Right lobe of liver (tissue), 6 donors: ENCODE data around the gene SEC14L5. TPM values are rescaled to one million over a fixed set of nuclear protein-coding genes. Genes with fewer than 3 reads are reported as not detected.
A peak's percentile ranks its signal among the peaks of the same experiment; 100 is the strongest.

Experiments
- ATAC-seq, 4 donors: fragments of 200-7000 bp; cut with Tn5 transposase; one replicate each; pipeline ENCODE4 v1.9.1; 2020; ENCODE audit warnings: mild to moderate bottlenecking in 4 of 4, moderate library complexity in 4 of 4
- DNase-seq, 3 donors: peaks; one replicate each; pipeline ENCODE4 v3.0.0-alpha.2; 2020
- H3K27ac ChIP-seq, 3 donors: fragments of 200-600 bp; one replicate each; pipeline ENCODE4 v1.8.0; 2022
- H3K27me3 ChIP-seq, 2 donors: fragments of 200-600 bp; one replicate each; pipeline ENCODE4 v1.8.0; 2022
- H3K36me3 ChIP-seq, 4 donors: fragments of 200-600 bp; sonication (generic) in 1 of 4; one replicate each; pipeline versions ENCODE4 v1.5.1 to v1.8.0; 2017 to 2022; ENCODE audit warnings: control low read depth in 1 of 4
- H3K4me1 ChIP-seq, 4 donors: fragments of 200-600 bp; sonication (generic) in 1 of 4; one replicate each; pipeline versions ENCODE4 v1.5.1 to v1.8.0; 2017 to 2022; ENCODE audit warnings: control low read depth in 1 of 4
- H3K4me3 ChIP-seq, 3 donors: fragments of 200-600 bp; one replicate each; pipeline ENCODE4 v1.8.0; 2022
- H3K9me3 ChIP-seq, 4 donors: fragments of 200-600 bp; sonication (generic) in 1 of 4; one replicate each; pipeline versions ENCODE4 v1.5.1 to v1.8.0; 2017 to 2022; ENCODE audit warnings: control low read depth in 1 of 4
- POLR2A ChIP-seq: fragments of 450-650 bp; IDR thresholded peaks from one replicate; pipeline ENCODE4 v1.6.1; 2017; ENCODE audit warnings: antibody characterized with exemption, mild to moderate bottlenecking
- WGBS: methylation state at CpG from one replicate; pipeline ENCODE4 v1.1.6; 2018; ENCODE audit warnings: low coverage, low lambda C conversion rate; ENCODE audit not compliant: insufficient coverage; ENCODE audit errors: missing lambda C conversion rate; 5-methylcytosine and 5-hydroxymethylcytosine counted together
- intact Hi-C, 2 donors: fragments of 100-400 bp; cut with DNase I; formaldehyde crosslinking; loops; one replicate each; pipeline versions ENCODE4 v1.11.2 to v1.14.1; 2022
- total RNA-seq, 6 experiments: library from RNA; depleted of rRNA in 2 of 6; stranded (reverse); fragments of >200 nt in 2 of 6; fragmentation: NEBNext Ultra II Directional in 3 of 6; extraction: Animal tissue kit (Norgen Biotek cat#: 25700) in 3 of 6; gene quantifications; one replicate each; pipeline versions ENCODE4 v1.1.0 to v1.2.4, GENCODE V29; 2016 to 2023
- TF ChIP-seq, protein P1 (sequence below), 4 donors: fragments of 200-600 bp in 3 of 4; fragments of 450-650 bp in 1 of 4; IDR thresholded peaks; one replicate each; pipeline versions ENCODE4 v1.5.1 to v1.8.0; 2016 to 2022; ENCODE audit warnings: antibody characterized with exemption in 4 of 4, mild to moderate bottlenecking in 2 of 4
- donor health status: DM: no; HTN: yes; CAD: no.
- donor health status: DM: no; HTN: no; CAD: no.
- donor health status: DM: no; HTN: no; CAD: no.
- donor health status: DM: no; HTN: yes; CAD: no.
- donor health status: DM: no; HTN: yes; CAD: no.

The SEC14L5 gene
- total RNA-seq, 6 experiments from 2014 or later, result 0.09 to 1.1 (median 0.60) TPM; not detected in 1

DNA sequence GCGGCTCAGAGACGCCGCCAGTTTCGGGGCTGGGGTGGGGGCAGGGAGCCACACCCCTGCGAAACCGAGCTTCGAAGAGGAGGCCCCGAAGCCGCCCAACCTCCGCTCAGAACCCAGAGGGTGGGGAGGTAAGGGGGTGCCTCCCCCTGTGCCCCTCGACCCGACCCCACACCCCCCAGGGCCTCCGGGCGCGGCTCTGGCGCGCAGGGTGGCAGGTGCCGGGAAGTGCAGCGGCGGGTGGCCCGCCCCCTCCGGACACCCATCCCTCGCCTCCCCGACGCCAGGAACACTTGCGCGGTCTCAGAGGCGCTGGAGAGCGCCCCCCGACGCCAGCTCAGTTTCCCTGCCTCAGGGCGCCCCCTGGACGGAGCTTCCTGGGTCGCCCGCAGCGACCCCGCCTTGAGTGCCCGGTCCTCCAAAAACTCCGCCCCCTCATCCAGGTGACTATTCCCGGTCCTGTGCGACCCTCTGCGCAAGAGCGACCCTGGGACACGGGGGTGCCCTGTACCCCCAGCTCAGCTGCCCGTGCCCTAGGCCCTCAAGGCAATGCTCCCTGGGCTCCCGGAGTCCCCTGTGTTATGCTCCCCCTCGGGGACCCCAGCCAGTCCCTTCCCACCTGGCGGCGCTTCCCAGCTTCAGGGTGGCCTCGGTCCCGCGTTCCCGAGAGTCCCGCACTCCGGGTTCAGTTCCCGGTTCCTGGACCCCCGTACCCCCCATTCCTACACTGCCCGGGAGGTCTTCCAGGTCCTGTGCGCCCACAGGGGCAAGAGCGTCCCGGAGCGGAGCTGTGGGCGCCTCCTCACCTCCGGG lies 21.7 kb upstream of the SEC14L5 start:
- Histone ChIP-seq H3K9me3 (no peaks in the 10 kb centered on the region), H3K4me1 (peaks cover 0 to 33% (median 8%) of the 10 kb centered on the region in 4 donors), H3K27me3 (no peaks in the 10 kb centered on the region), H3K36me3 (no peaks in the 10 kb centered on the region), H3K4me3 (peak overlapping the region; percentile 66 to 79 (median 77)), H3K27ac (peak overlapping the region; percentile 43 to 75 (median 69))
- no peak for TF ChIP-seq POLR2A
- TF ChIP-seq, protein P1, sequence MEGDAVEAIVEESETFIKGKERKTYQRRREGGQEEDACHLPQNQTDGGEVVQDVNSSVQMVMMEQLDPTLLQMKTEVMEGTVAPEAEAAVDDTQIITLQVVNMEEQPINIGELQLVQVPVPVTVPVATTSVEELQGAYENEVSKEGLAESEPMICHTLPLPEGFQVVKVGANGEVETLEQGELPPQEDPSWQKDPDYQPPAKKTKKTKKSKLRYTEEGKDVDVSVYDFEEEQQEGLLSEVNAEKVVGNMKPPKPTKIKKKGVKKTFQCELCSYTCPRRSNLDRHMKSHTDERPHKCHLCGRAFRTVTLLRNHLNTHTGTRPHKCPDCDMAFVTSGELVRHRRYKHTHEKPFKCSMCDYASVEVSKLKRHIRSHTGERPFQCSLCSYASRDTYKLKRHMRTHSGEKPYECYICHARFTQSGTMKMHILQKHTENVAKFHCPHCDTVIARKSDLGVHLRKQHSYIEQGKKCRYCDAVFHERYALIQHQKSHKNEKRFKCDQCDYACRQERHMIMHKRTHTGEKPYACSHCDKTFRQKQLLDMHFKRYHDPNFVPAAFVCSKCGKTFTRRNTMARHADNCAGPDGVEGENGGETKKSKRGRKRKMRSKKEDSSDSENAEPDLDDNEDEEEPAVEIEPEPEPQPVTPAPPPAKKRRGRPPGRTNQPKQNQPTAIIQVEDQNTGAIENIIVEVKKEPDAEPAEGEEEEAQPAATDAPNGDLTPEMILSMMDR (IDR thresholded peaks at IDR 0.05), result peak; percentile 9 to 39 (median 30)
- ATAC-seq (peak; percentile 41 to 47 (median 42)), DNase-seq (peak; percentile 60 to 78 (median 69))
- under 1% methylated on average over 14 of the region's 64 CpGs for WGBS
- intact Hi-C loops, result no loop called here

DNA sequence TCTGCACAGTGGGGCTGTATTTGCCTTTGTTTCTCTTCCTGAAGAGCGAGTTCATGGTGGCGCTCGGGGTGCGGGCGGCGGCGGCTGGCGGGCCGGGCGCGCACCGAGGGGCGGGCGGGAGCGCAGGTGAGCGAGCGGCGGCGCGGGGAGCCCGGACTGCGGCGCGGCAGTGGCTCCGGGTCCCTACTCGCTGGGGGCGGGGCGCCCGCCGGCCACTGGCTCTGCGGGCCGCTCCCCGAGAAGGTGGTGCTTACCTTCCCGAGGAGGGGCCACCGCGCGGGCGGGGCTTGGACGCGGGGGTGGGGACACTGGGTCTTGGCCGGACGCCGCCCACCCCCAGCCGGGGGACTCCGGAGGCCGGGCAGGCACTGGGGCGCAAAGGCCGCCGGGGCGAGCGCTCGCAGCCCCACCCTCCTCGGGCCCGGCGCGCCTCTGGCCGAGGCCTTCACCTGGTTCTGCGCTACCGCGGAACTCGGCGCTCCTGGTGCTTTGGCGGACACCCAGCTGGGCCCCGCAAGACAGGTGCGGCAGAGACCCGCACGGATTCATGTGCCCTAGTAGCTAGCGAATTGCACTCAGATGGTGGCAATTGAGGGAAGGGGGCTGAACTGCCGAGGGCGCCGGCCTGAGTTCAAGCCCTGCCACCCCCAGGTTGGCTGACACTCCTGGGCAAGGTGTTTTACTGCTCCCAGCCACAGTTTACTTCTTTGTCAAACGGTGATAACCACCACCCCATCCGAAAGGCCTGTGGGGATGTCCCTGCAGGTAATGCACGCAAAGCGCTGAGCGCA lies 20.9 kb upstream of the SEC14L5 start, which contains the start of gene PPL:
Gene PPL, minus strand, starts transcription at position 158 of the 791 bp plus-strand sequence. Its CDS starts 103 bp downstream, at position 55.
- Histone ChIP-seq H3K27me3 (no peaks in the 10 kb centered on the region), H3K4me3 (peak within 1 kb of the TSS; percentile 66 to 79 (median 77)), H3K27ac (peak within 1 kb of the TSS; percentile 69 to 84 (median 75)), H3K4me1 (peaks cover 0 to 33% (median 8%) of the 10 kb centered on the region in 4 donors), H3K36me3 (no peaks in the 10 kb centered on the region), H3K9me3 (no peaks in the 10 kb centered on the region)
- DNase-seq, result peak; percentile 92 to 98 (median 97)
- intact Hi-C loops, result no loop called here
- TF ChIP-seq, protein P1 (IDR thresholded peaks at IDR 0.05), result no peak
- peak; percentile 91 for TF ChIP-seq POLR2A
- peak; percentile 76 to 85 (median 80) for ATAC-seq
- 3% methylated on average over 15 of the region's 76 CpGs for WGBS

DNA sequence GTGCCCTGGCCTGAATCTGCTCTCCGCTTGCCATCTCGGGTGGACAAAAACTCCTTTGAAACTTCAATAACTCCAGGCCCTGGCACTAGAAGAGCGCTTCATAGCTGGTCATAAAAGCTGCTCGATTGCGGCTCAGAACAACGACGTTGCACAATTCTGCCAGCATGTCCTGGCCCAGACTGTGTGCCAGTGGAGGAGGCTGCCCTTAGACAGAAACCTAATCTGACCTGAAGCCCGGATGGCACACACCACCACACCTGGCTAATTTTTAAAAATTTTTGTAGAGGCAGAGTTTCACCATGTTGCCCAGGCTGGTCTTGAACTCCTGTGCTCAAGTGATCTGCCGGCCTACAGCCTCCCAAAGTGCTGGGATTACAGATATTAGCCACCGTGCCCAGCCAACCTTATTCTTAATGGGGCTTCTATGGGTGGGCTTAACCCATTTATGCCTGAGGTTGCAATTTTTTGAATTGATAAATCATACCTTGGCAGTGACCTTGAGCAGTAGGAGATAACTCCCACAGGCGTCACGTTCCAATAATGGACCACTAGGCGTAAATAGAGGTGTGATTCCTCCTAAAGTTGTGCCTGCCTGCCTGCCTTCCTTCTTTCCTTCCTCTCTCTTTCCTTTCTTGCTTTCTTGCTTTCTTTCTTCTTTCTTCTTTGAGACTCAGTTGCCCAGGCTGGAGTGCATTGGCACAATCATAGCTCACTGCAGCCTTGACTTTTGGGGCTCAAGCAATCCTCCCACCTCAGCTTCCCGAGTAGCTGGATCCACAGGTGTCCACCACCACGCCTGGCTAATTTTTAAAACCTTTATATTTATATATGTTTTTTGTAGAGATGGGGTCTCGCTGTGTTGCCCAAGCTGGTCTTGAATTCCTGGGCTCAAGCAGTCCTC lies 20.1 kb upstream of the SEC14L5 start:
- WGBS, result 51% methylated on average over 15 of the region's 16 CpGs
- intact Hi-C loops, result no loop called here
- H3K27ac ChIP-seq, result peak overlapping the region; percentile 69 to 84 (median 69)
- TF ChIP-seq, protein P1 (IDR thresholded peaks at IDR 0.05), result no peak
- no peak for TF ChIP-seq POLR2A
- no peaks in the 10 kb centered on the region for H3K9me3 ChIP-seq
- no peaks in the 10 kb centered on the region for H3K27me3 ChIP-seq
- ATAC-seq, result peak; percentile 49 to 66 (median 60)
- peaks cover 0 to 33% (median 8%) of the 10 kb centered on the region in 4 donors for H3K4me1 ChIP-seq
- DNase-seq, result peak; percentile 72 to 92 (median 88)
- peak overlapping the region in 2 of 3 donors; percentile 45 to 77 for H3K4me3 ChIP-seq
- no peaks in the 10 kb centered on the region for H3K36me3 ChIP-seq

DNA sequence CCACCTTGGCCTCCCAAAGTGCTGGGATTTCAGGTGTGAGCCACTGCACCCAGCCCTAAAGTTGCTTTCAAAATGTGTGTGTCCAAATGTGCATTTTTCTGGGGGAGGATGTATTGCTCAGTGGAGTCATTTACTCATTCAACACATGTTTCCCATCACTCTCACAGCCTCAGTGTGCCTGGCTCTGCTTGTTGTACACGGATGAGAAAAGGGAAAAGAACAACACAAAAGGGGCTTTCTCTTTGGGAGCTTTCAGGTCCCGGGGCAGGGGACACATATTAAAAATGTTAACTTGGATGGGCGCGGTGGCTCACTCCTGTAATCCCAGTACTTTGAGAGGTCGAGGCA lies 19.5 kb upstream of the SEC14L5 start:
- Histone ChIP-seq H3K27ac (peak overlapping the region in 1 of 3 donors; percentile 69), H3K4me3 (no peak overlapping the region), H3K36me3 (no peaks in the 10 kb centered on the region), H3K9me3 (no peaks in the 10 kb centered on the region), H3K27me3 (no peaks in the 10 kb centered on the region), H3K4me1 (peaks cover 0 to 33% (median 8%) of the 10 kb centered on the region in 4 donors)
- WGBS, result 73% methylated on average over 5 of the region's 5 CpGs
- TF ChIP-seq POLR2A, result no peak
- TF ChIP-seq, protein P1 (IDR thresholded peaks at IDR 0.05), result no peak
- ATAC-seq (no peak), DNase-seq (no peak)
- intact Hi-C loops, result no loop called here
